ENCODE results near the gene YAP1.

Gene YAP1

DNA sequence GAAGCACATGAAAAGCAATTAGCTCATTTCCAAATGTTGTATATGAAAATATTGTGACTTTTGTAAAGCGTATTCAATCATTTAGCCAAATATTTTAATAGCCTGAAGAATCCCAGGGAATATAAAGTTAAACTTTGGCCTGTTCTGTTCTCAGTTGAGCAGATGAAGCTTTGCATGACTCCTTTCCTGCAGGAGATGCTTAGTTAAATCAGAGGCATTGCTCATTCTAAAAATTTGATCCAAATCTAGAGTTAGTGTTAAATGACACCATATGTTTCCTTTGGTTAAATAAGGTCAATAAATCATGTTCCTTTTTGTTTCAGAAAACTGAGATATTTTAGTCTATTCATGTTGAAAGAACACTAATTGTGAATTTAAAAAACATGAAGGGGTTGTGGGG is 155.9 kb downstream of the YAP1 start:
- H3K9me2 ChIP-seq (replicated peaks; ENCODE audit: insufficient read depth, low read length): no peaks in the 10 kb centered on the region
- H3K4me3 ChIP-seq (ENCODE audit: low read length): no peak overlapping the region
- H3K4me2 ChIP-seq (ENCODE audit: low read depth, low read length): no peak overlapping the region
- no peak overlapping the region for H3K27ac ChIP-seq (ENCODE audit: low read length)
- no peaks in the 10 kb centered on the region for H4K20me1 ChIP-seq (ENCODE audit: insufficient read depth, low read length)
- no peak overlapping the region for H3K9ac ChIP-seq (ENCODE audit: low read length)
- H3K79me2 ChIP-seq (ENCODE audit: low read length): no peaks in the 10 kb centered on the region
- H3K36me3 ChIP-seq (replicated peaks; ENCODE audit: insufficient read depth, low read length): no peaks in the 10 kb centered on the region
- TF ChIP-seq, protein P1, sequence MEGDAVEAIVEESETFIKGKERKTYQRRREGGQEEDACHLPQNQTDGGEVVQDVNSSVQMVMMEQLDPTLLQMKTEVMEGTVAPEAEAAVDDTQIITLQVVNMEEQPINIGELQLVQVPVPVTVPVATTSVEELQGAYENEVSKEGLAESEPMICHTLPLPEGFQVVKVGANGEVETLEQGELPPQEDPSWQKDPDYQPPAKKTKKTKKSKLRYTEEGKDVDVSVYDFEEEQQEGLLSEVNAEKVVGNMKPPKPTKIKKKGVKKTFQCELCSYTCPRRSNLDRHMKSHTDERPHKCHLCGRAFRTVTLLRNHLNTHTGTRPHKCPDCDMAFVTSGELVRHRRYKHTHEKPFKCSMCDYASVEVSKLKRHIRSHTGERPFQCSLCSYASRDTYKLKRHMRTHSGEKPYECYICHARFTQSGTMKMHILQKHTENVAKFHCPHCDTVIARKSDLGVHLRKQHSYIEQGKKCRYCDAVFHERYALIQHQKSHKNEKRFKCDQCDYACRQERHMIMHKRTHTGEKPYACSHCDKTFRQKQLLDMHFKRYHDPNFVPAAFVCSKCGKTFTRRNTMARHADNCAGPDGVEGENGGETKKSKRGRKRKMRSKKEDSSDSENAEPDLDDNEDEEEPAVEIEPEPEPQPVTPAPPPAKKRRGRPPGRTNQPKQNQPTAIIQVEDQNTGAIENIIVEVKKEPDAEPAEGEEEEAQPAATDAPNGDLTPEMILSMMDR (IDR thresholded peaks at IDR 0.05; ENCODE audit: low read length): no peak
- TF ChIP-seq EZH2 (optimal IDR thresholded peaks at IDR 0.05; ENCODE audit: low read depth, low read length) (no peak), EZH2phosphoT487 (IDR thresholded peaks at IDR 0.05; ENCODE audit: low read length) (no peak)
- DNase-seq: no peak
- peaks cover 12% of the 10 kb centered on the region for H3K4me1 ChIP-seq (ENCODE audit: low read length)
- no peaks in the 10 kb centered on the region for H3K27me3 ChIP-seq (replicated peaks; ENCODE audit: insufficient read depth, low read length)
- H3K9me3 ChIP-seq (replicated peaks; ENCODE audit: insufficient read depth, low read length): no peaks in the 10 kb centered on the region
- H3F3A ChIP-seq (ENCODE audit: insufficient read depth, low read length): no peaks in the 10 kb centered on the region
- H2AFZ ChIP-seq (ENCODE audit: low read length): no peak overlapping the region

DNA sequence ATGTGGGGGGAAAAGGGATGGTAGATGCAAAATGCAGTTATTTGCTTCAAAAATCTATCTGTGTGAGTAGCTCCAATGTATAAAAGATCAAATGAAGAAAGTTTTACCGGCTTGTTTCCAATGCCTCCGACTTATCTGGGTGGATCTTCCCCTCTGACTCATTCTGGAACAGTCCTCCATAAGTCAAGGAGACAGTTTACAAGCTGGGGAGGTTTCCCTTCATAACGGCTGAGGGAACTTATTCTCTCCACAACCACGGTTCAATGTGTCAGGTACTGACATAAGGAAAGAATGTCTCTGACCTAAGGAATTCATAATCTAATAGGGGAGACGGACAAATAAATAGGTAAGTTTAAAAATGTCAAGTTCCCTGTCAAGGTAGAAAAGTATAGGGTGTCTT is 157.4 kb downstream of the YAP1 start:
- H3K9ac ChIP-seq (ENCODE audit: low read length): no peak overlapping the region
- no peaks in the 10 kb centered on the region for H3K36me3 ChIP-seq (replicated peaks; ENCODE audit: insufficient read depth, low read length)
- H3K79me2 ChIP-seq (ENCODE audit: low read length): no peaks in the 10 kb centered on the region
- no peaks in the 10 kb centered on the region for H4K20me1 ChIP-seq (ENCODE audit: insufficient read depth, low read length)
- TF ChIP-seq EZH2 (optimal IDR thresholded peaks at IDR 0.05; ENCODE audit: low read depth, low read length) (no peak), EZH2phosphoT487 (IDR thresholded peaks at IDR 0.05; ENCODE audit: low read length) (no peak)
- TF ChIP-seq, protein P1 (IDR thresholded peaks at IDR 0.05; ENCODE audit: low read length): no peak
- H3K9me3 ChIP-seq (replicated peaks; ENCODE audit: insufficient read depth, low read length): no peaks in the 10 kb centered on the region
- no peak overlapping the region for H3K27ac ChIP-seq (ENCODE audit: low read length)
- H3K4me1 ChIP-seq (ENCODE audit: low read length): peaks cover 12% of the 10 kb centered on the region
- no peak overlapping the region for H3K4me2 ChIP-seq (ENCODE audit: low read depth, low read length)
- no peak for DNase-seq
- no peaks in the 10 kb centered on the region for H3K27me3 ChIP-seq (replicated peaks; ENCODE audit: insufficient read depth, low read length)
- H3K9me2 ChIP-seq (replicated peaks; ENCODE audit: insufficient read depth, low read length): no peaks in the 10 kb centered on the region
- H3F3A ChIP-seq (ENCODE audit: insufficient read depth, low read length): no peaks in the 10 kb centered on the region
- no peak overlapping the region for H2AFZ ChIP-seq (ENCODE audit: low read length)
- no peak overlapping the region for H3K4me3 ChIP-seq (ENCODE audit: low read length)

DNA sequence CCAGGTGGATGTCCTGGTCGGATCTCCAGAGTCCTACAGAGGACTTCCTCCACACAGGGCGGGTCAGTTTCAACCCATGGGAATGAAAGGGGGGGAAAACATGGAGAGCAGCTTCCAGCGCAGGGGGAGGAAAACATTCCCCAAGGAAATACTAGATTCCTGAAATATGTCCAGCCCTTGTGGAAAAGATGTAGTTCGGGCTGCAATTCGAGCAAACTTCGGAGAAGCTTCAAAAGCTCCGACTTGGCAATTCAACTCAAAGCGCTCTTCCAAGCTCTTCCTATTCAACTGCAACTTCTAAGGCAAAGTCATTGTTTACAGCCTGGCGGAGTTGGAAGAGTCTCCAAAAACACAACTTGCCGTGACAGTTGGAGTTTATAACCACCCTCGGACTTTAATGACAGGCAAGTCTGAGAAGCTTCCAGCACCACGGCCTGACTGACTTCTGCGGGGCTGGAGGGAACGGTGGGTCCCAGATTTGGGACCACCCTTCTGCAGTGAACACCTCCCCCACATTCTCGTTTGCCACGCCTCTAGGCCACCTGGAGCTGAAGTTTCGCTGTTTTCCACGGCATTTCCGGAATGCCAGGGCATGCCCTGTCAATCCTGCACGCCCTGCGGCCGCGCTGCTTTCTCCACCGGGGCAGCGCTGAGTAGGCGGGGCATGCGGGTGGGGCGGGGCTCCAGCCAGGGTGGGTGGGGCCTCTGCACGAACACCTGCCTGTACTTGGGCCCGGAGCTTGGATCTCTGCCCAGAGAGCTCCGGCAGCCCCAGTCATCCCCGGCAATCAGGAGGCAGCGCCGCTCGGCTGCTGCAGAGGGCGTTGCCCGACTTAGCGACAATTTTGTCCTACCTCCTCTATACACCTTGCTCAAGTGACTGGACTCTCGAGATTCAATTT is 158.1 kb downstream of the YAP1 start:
- DNase-seq: peak; percentile 92
- H3K4me3 ChIP-seq (ENCODE audit: low read length): peak overlapping the region; percentile 63
- H3K9ac ChIP-seq (ENCODE audit: low read length): no peak overlapping the region
- no peaks in the 10 kb centered on the region for H3K9me2 ChIP-seq (replicated peaks; ENCODE audit: insufficient read depth, low read length)
- no peaks in the 10 kb centered on the region for H3K79me2 ChIP-seq (ENCODE audit: low read length)
- no peak for TF ChIP-seq EZH2 (optimal IDR thresholded peaks at IDR 0.05; ENCODE audit: low read depth, low read length)
- TF ChIP-seq, protein P1 (IDR thresholded peaks at IDR 0.05; ENCODE audit: low read length): peak; percentile 38
- H3K4me2 ChIP-seq (ENCODE audit: low read depth, low read length): peak overlapping the region; percentile 92
- H3K4me1 ChIP-seq (ENCODE audit: low read length): peaks cover 12% of the 10 kb centered on the region
- no peaks in the 10 kb centered on the region for H3K36me3 ChIP-seq (replicated peaks; ENCODE audit: insufficient read depth, low read length)
- peak overlapping the region; percentile 89 for H2AFZ ChIP-seq (ENCODE audit: low read length)
- H3K27me3 ChIP-seq (replicated peaks; ENCODE audit: insufficient read depth, low read length): no peaks in the 10 kb centered on the region
- H3K9me3 ChIP-seq (replicated peaks; ENCODE audit: insufficient read depth, low read length): no peaks in the 10 kb centered on the region
- no peak overlapping the region for H3K27ac ChIP-seq (ENCODE audit: low read length)
- H3F3A ChIP-seq (ENCODE audit: insufficient read depth, low read length): no peaks in the 10 kb centered on the region
- no peaks in the 10 kb centered on the region for H4K20me1 ChIP-seq (ENCODE audit: insufficient read depth, low read length)

Measured in MM.1S (cell line).